CD4-positive, alpha-beta T cell treated with Interferon gamma for 1 hour (primary cell): ENCODE measurements around the gene USF2.
A peak's percentile ranks its signal among the peaks of the same experiment; 100 is the strongest.

ENCODE experiments used
- DNase-seq: peaks from one replicate; pipeline ENCODE4 v3.0.0-alpha.2; 2020

Gene USF2

DNA sequence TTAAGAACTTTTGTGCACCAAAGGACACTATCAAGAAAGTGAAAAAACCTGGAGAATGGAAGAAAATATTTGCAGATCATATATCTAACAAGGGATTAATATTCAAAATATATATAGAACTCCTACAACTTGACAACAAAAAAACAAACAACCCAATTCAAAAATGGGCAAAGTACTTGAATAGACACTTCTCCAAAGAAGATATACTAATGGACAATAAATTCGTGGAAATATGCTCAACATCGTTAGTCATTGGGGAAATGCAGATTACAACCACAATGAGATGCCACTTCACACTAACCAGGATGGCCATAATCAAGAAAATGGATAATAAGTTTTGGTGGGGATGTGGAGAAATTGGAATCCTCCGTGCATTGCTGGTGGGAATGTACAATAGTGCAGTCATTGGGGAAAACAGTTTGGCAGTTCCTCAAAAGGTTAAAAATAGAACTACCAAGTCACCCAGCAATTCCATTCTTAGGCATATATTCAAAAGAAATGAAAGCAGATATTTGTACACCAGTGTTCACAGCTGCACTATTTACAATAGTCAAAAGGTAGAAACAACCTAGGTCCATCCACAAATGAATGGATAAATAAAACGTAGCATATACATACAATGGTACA, 22.2 kb upstream of the USF2 start:
- DNase-seq: no peak

DNA sequence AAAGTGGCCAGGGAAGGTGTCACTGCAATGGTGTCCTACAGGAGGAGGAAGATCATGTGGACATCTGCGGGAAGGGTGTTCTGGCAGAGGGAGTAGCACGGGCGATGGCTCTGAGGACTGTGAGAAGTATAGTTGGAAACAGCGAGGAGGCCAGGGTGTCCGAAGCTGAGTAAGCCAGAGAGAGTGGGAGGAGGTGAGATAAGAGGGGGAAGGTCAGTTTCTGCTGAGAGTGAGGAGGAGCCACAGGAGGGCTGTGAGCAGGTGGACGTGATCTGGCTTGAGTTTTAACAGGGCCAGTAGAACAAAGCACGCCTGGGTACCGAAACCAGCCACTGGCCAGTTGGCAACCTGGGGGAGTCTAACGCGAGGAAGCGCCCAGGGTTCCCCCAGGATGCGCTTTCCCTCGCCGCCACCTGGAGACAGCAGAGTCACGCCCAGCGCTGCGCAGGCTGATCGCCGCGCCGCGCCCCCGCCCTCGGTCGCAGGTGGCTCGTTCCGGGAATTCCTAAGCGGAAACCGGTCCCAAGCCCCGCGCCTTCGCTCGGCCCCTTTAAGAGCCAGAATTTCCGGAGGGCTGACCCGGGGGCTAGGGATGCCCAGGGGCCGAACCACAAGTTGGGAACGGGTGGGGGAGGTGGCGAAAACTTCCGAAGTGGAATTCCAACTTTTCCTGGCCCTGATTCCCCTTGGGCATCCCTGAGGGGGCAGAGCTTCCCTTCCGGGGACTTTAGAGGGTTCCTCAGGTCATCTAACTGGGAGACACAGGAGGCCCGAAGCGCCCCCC, 21.0 kb upstream of the USF2 start:
- peak; percentile 54 for DNase-seq

DNA sequence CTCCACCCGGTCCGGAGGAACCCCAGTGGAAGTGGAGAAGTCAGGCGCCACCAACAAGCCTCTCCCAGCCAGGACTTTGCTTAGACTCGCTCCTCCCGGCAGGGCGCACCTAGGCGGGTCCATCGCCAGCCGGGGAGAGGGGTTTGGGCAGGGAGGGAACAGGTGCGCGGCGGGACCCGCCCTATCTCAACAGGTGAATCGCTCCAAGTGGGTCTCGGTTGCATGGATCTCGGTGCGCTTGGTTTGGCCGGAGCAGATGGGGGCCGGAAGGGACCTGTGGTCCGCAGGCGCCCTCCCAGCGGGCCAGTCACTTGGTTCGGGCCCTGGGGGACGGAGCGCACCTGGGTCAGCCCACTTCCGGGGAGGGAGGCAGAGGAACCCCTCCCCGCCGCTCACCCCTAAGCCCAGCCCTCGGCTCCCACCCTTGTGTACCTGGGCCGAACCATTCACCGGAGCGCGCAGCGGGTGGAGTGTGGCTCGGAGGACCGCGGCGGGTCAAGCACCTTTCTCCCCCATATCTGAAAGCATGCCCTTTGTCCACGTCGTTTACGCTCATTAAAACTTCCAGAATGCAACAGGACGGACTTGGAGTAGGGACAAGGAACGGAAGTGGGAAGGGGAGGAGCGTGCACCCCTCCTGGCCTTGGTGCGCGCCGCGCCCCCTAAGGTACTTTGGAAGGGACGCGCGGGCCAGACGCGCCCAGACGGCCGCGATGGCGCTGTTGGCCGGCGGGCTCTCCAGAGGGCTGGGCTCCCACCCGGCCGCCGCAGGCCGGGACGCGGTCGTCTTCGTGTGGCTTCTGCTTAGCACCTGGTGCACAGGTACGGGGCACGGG, 20.2 kb upstream of the USF2 start, which contains the start of gene LSR:
Gene LSR, plus strand, starts transcription at position 693 of the 836 bp plus-strand sequence. Its CDS starts 21 bp downstream, at position 714.
- DNase-seq: peak; percentile 81

- DNase-seq: peak; percentile 7
These were observed 19.5 kb upstream of the USF2 start for GRCh38 chr19:35249146-35249847.

- DNase-seq: no peak
These were observed 18.7 kb upstream of the USF2 start for GRCh38 chr19:35249848-35250711.

GRCh38 chr19:35251456-35251855, 17.3 kb upstream of the USF2 start:
- no peak for DNase-seq

DNA sequence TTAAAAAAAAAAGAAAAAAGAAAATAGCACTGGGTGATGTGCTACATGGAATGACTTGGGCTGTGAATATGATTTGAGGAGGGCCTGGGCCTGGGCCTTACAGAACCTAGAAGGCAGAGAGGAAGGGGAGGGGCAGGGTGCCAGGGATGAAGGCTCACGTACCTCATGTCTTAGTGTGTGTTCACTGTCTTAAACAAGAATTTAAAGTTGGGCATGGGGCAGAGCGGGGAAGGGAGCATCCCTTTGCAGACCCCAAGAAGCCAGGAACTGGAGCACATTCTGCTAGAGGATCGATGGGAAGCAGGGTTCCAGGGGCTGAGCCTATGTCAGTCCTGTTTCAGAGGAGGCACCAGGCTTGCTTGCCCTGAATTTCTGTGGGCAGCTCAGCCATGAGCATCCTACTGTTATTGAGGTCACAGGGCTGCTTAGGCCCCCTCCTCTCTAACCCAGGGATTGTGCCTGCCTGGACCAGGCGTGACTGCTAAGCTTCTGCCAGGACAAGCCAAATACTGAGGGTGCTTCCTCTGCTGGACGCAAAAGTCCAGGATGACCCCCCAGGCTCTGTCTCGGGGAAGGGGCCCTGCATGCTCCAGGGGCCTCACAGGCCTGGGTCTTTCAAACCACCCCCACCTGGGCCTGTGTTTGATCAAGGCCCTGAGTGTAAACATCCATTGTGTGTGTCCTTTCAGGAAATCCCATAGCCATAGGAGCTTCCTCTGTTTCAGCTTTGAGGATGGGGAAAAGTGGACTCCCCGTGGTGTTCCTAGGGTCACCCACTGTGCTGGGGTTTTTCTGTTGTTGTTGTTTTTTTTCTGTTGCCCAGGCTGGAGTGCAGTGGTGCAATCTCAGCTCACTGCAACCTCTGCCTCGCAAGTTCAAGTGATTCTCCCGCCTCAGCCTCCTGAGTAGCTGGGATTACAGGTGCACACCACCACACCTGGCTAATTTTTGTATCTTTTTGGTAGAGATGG, 15.2 kb upstream of the USF2 start:
- DNase-seq: no peak

- no peak for DNase-seq
These were observed 14.1 kb upstream of the USF2 start for GRCh38 chr19:35254341-35255297.

DNA sequence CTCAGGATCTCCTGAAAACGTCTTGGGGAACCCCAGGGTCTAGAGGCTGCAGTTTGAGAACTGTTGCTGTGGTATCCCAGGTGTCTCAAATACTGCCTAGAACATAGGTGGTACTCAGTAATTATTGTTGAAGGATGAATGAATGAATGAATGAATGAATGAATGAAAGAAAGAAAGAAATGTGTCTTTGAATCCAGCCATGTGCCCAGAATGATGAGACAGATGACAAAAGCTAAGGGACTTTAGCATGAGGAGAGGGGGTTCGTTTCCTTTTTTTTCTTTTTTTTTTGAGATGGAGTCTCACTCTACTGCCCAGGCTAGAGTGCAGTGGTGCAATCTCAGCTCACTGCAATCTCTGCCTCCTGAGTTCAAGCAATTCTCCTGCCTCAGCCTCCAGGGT, 12.2 kb upstream of the USF2 start:
- DNase-seq: no peak

DNA sequence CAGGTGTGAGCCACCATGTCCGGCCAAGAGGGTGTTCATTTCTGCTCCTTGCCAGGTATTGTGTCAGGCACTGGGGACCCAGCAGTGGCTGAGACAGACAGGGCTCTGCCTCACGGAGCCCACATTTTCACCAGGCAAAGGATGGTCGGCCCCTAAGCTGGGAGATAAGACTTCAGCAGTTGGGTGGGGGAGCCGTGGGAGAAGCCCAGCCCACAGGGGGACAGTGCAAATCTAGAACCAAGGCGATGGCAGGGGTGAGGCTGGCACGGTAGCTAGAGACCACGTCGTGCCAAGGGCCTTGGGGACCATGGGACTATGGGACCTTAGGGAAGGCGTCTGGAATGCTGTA, 11.7 kb upstream of the USF2 start:
- DNase-seq: no peak

- no peak for DNase-seq
These were observed 8.0 kb upstream of the USF2 start for GRCh38 chr19:35260694-35261304.

DNA sequence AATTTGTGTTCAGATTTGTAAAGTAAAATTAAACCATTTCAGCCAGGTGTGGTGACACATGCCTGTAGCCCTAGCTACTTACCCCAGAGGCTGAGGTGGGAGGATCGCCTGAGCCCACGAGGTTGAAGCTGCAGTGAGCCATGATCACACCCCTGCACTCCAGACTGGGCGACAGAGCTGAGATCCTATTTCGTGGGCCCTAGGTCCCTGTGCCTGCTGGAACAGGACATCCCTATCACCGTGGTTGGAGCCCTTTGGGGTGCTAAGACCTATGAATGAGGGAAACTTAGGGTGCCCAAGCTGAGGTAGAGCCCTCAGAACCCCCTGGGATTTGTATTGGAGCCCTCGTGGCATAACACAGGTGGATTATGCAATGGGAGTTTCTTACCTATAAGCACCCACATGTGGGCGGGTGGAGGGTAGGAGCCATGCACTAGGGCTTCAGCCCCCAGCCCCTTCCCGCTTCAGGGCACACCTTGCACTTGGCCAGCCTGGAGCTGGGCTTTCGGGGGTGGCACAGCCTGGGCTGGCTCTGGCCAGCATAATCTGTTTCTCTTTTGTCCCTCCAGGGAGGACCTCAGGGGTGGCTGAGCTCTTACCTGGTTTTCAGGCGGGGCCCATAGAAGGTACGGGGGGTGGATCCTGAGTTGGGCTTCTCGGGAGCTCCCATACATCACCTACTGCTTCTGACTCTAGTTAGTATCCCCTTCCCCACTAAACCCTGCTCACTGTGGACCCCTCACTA, 7.2 kb upstream of the USF2 start:
- DNase-seq: no peak

- no peak for DNase-seq
These were observed 6.5 kb upstream of the USF2 start for GRCh38 chr19:35262101-35262761.

DNA sequence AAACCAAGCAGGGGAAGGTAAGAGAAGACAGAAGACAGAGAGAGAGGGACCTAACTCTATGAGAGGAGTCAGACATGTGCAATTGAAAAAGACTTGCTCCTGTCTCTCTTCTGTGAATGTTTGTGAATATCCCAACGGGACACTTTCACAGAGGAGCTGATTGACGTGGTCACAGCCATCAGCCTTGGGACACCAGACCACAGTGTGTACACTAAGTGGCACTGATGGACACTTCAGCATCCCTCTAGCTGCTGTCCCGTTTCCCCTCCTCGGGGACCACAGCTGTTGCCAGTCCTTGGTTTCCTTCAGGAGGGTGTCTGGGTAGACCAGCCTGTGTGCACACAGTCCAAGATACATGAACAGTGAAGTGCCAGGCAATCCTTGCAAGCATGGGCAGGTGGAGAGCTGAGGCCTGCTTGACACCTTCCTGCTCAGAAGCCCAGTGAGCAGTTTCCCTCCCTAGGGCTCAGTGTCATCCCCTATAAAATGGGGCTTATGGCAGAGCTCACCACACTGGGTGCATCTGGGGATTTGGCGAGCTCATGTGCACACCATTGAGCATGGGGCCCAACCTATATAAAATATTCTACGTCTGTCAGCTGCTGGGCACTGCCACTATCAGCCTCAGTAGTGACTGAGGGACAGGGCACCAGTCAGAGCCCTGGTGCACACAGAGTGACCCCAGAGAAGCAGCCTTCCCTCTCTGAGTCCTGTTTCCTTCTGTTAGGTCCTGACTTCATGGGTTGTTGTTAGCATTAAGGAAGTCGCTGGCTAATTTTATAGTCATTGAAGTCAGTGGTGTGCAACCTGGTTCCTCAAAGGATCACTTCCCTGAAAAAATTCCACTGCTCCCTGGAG, 4.3 kb upstream of the USF2 start:
- DNase-seq: no peak

DNA sequence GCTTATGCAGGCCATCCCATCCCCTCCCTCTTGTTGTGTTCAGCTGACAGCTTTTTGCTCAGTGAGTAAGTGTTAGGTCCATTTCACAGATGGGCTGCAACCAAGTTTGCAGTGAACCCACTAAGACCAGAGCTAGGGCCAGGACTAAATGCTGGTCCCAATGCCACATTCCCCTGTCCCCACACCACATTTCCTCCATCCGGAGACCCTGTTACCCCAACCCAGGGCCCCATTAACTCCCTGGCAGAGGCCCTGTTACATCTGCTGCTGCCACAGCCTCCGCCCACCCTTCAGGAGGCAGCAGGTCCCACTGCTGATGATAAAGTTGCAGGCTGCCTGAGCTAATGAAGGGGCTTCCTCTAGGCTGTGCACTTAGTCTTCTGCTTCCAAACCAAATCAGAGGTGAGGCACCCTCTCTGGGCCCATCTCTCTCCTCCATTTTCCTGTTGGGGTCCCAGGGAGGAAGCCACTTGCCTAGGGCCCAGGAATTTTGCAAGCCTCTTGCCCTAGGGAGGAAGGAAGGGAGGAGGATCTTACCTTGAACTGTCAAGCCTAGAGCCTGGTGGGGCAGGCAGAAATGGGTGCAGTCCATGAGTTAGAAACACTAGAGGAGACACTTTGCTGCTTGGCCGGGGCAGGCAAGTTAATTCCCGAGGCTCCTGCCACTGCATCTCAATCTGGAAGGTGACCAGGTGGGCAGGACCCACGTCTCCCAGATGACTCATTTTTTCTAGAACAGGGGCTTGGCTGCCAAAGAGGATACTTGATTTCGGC, 3.4 kb upstream of the USF2 start:
- DNase-seq: no peak
